H4 (cell line): ENCODE measurements around the gene RNF111. TPM values are rescaled to one million over a fixed set of nuclear protein-coding genes. Genes with fewer than 3 reads are reported as not detected.
A peak's percentile ranks its signal among the peaks of the same experiment; 100 is the strongest.
"Not testable (repeated sequence)": the region's sequence is repeated elsewhere in the genome, so short reads cannot be mapped to it uniquely, and the experiment has no call there.

ENCODE experiments used
- DNase-seq: peaks from one replicate; pipeline ENCODE4 v3.0.0-alpha.2; 2015; ENCODE audit warnings: low spot score
- total RNA-seq: library from RNA; depleted of rRNA; stranded (reverse); fragments of >200 nt; shearing (Covaris generic); gene quantifications from 2 replicates; pipeline ENCODE4 v1.2.3, GENCODE V29; 2014

The RNF111 gene
- total RNA-seq, 1 experiment from 2014 or later: 12.4 TPM

DNA sequence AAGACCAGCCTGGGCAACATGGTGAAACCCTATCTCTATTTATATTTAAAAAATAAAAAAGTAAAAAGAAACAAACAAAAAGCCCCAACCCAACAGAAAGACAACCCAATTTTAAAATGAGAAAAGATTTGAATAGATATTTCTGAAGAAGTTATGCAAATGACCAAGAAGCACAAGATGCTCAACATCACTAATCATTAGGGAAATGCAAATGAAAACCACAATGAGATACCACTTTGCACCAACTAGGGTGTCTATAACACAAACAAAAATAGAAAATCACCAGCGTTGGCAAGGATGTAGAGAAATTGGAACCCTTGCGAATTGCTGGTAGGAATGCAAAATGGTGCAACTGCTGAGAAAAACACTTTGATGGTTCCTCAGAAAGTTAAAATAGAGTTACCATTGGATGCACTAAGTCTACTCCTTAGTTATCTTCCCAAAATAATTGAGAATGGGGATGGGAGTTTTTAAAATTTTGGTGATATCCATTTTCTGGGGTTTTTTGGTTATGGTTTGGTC is 71.7 kb downstream of the RNF111 start:
- no peak for DNase-seq

- DNase-seq: no peak
Measured at GRCh38 chr15:59060348-59060747, 72.9 kb downstream of the RNF111 start.

- DNase-seq: no peak
Measured at GRCh38 chr15:59063042-59063441, 75.6 kb downstream of the RNF111 start.

DNA sequence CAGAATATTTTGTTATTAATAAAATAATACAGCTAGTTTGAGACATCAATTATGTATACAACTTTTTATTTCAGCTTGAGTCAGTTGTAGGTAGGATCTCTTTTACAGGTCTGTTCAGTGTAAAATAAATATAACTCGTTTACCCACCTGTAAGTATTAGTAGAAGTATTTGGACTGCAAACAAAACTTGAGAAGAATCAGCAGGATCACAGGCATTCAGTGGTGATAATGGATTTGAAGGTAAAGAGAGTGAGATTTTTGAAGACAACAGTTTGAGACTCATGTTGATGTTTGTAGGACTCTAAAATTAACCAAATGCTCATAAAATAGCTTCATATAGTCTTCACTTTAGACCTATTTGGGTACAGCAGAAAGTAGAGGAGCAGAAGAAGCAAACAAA is 82.0 kb downstream of the RNF111 start:
- no peak for DNase-seq

DNA sequence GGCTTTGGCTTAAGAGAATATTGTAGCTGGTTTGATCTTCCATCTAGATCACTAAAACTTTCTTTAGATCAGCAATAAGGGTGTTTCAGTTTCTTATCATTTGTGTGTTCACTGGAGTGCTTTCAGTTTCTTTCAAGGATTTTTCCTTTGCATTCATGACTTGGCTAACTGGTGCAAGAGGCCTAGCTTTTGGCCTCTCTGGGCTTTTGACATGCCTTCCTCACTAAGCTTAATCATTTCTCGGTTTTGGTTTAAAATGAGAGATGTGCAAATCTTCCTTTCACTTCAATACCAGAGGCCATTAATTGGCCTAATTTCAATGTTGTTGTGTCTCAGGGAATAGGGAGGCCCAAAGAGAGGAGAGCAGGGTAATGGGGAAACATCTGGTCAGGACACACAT is 87.1 kb downstream of the RNF111 start:
- DNase-seq: no peak

GRCh38 chr15:59087731-59088130 is 100.3 kb downstream of the RNF111 start:
- DNase-seq: no peak

DNA sequence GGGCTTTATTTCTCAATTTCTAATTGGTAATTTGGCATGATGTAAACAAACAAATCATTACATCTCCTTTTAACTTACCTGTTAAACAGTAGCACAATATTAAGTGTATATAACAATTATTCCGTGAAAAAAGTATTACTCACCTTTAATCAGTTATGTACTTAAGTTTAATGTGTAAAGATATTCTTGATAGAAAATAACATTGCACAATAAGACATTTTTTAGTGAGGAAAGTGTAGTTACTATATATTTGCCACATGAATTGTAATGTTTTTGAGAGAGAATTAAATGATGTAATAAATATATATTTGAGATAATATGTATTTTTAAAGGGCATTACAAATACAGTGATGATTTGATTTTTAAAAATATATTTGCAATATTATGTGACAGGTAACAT is 106.6 kb downstream of the RNF111 start:
- no peak for DNase-seq

DNA sequence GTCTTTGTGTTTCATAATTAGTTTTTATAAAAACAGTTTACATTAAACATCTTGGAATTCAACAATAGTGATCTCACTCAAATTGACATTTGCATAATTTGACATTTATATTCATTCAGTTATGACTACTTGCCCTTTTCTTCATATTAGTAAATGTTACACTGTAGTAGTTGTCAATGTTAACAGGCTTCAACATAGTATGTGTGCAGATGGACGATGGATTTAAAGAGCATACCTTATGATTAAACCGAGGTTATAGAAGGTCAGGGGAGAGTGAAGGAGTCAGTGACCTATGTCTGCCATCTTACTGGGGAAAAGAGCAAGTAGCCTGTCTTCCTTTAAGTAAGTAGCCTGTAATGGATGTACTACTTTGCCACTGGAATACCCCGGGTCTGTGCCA is 109.0 kb downstream of the RNF111 start:
- DNase-seq: no peak

GRCh38 chr15:59099162-59099685 is 111.8 kb downstream of the RNF111 start:
- no peak for DNase-seq

- DNase-seq: no peak
Measured at GRCh38 chr15:59104602-59104911, 117.1 kb downstream of the RNF111 start.

DNA sequence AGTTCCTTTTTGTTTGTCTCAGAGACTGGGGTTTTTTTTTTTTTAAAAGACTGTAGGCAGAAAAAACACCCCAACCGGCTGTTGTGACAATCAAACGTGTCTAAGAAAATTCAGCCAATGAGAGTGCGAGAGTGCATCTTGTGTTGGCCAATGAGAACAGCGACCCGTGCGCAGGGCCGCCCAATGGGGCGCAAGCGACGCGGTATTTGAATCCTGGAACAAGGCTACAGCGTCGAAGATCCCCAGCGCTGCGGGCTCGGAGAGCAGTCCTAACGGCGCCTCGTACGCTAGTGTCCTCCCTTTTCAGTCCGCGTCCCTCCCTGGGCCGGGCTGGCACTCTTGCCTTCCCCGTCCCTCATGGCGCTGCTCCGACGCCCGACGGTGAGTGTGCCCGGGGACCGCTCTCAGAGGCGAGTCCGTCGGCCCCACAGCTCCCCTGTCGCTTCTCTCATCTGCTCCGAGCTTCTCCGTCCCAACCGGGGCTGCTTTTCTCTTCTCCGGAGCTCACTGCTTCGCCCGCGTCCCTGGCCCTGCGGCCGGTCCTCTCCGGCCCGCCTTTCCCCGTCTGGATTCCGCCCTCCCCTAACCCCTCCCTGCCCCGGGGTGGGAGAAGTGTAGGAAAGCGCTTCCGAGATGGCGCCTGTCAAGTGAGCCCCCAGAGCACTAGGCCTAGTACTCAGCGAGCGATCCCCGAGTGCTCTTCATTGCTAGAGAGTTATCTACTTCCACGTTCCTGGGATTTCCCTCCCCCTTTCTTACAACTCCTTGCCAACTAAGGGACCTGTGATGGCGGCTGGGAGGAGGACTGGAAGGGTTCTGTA is 117.7 kb downstream of the RNF111 start, which contains the start of gene CCNB2:
Gene CCNB2, plus strand, starts transcription at position 235 of the 821 bp plus-strand sequence. Its CDS starts 123 bp downstream, at position 358.
- DNase-seq: peak; percentile 93

- no peak for DNase-seq
Measured at GRCh38 chr15:59105854-59106253, 118.4 kb downstream of the RNF111 start.

DNA sequence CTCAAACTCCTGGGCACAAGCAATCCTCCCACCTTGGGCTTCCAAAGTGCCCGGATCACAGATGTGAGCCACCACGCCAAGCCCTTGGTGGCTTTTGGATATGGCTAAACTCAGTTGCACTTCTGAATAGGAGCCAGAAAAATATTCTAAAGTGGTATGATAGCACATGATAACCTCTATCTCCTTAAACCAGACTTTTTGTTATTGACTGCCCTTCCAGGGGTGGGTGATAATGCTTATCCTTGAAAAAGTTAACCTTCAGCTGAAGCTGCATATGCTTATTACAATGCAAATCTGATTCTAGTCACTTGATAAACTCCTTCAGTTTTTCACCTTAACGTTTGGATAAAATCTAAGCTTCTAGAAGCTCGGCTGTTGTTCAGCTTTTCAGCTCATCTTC is 123.8 kb downstream of the RNF111 start:
- no peak for DNase-seq

DNA sequence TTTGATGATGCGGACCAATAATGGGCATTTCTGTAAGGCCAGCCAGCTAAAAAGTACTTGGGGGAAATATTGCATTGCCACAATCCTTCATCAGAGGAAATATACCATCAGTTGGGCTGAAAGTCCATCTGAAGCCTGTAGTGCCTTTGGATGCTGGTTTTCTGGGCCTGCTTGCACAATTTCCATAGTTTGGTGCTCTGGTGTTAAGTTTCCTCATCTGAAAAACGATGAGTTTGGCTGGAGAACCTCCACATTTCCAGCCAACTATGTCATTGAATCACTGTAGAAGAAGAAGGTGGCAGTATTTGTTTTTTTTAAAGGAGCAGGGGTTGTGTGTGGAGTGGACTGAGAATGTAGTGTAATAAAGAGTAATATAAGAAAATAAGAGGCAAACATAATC is 127.6 kb downstream of the RNF111 start:
- no peak for DNase-seq

DNA sequence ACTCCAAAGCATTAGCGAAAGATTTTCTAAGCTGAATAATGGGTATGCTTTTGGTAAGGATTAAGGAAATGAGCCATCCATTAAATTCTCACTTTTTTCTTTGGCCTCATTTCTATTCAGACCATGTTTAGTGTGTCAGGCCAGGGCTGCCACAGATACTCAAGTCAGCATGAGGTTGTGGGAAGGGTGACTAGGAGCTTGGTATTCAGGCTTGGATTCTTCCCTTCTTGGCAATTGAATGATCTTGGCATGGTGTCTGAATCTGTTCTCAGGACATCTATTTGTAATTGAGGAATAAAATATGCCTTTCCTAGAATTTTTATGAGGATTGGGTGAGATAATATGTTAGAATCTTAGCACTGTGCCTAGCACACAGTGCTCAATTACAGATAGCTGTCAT is 128.7 kb downstream of the RNF111 start:
- DNase-seq: no peak

DNA sequence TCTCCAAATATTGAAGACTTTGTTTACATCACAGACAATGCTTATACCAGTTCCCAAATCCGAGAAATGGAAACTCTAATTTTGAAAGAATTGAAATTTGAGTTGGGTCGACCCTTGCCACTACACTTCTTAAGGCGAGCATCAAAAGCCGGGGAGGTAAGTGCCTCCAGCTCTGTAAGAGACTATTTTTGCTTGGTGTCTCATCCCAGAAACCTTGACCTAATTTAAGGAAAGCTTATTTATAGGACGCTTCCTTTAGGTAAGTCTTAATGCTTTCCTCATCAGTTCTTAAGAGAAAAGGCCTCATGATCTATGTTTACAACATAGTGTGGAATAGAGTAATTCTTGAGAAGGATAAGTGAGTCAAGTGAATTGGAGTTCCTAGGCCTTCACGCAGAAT is 129.3 kb downstream of the RNF111 start:
- DNase-seq: no peak

DNA sequence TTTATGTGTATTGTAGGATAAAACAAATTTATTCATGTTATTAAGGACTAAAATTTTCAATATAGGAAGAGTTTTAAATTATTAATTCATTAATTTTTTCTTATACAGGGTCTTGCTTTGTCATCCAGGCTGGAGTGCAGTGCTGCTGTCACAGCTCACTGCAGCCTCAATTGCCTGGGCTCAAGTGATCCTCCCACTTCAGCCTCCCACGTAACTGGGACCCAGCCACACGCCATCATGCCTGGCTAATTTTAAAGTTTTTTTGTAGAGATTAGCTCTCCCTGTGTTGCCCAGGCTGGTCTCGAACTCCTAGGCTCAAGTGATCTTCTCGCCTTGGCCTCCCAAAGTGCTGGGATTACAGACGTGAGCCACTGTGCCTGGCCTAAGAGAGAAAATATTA is 132.2 kb downstream of the RNF111 start:
- no peak for DNase-seq

- DNase-seq: no peak
Measured at GRCh38 chr15:59120937-59121336, 133.5 kb downstream of the RNF111 start.

- DNase-seq: no peak
Measured at GRCh38 chr15:59124261-59124660, 136.8 kb downstream of the RNF111 start.

DNA sequence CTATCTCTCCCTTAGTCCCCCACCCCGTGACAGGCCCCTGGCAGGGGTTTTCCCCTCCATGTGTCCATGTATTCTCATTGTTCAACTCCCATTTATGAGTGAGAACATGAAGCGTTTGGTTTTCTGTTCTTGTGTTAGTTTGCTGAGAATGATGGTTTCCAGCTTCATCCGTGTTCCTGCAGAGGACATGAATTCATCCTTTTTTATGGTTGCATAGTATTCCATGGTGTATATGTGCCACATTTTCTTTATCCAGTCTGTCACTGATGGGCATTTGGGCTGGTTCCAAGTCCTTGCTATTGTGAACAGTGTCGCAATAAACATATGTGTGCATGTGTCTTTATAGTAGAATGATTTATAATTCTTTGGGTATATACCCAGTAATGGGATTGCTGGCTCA is 138.2 kb downstream of the RNF111 start:
- DNase-seq: not testable (repeated sequence)

- DNase-seq: not testable (repeated sequence)
Measured at GRCh38 chr15:59127255-59127654, 139.8 kb downstream of the RNF111 start.

DNA sequence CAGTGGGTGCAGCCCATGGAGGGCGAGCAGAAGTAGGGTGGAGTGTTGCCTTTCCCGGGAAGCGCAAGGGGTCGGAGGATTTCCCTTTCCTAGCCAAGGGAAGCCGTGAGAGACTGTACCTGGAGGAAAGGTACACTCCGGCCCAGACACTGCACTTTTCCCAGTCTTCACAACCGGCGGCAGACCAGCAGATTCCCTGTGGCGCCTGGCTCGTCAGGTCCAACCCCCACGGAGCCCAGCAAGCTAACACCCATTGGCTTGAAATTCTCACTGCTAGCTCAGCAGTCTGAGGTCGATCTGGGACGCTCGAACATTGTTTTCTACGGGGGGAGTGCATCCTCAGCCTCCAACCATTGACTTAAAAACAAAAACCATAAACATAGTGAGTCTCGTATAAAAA is 144.0 kb downstream of the RNF111 start:
- DNase-seq: no peak

GRCh38 chr15:59131969-59132562 is 144.6 kb downstream of the RNF111 start:
- no peak for DNase-seq
